OCI-LY7 (cell line): ENCODE data around the gene ZCCHC18. TPM values are rescaled to one million over a fixed set of nuclear protein-coding genes. Genes with fewer than 3 reads are reported as not detected.

Source experiments
- BruUV-seq: library from RNA; stranded (reverse); fragments of 400-500 nt; replicated peaks from 2 replicates; lab custom pipeline; 2021; lab: Mats Ljungman, UMichigan
- CTCF ChIA-PET: fragments of 300-600 bp; sonication (Branson Sonifier 250); formaldehyde crosslinking; loops from one replicate; lab custom pipeline; 2022; ENCODE audit warnings: antibody characterized with exemption; ENCODE audit not compliant: unreplicated experiment; lab: Charles Lee
- POLR2A ChIA-PET: fragments of 300-600 bp; sonication (Branson Sonifier 250); formaldehyde crosslinking; loops from one replicate; lab custom pipeline; 2022; ENCODE audit warnings: antibody characterized with exemption; lab: Charles Lee
- DNase-seq: peaks from one replicate; pipeline ENCODE4 v3.0.0-alpha.2; 2015; ENCODE audit warnings: low spot score
- H2AFZ ChIP-seq: fragments of 200-600 bp; sonication (generic), shearing (Covaris generic); 2 replicates; pipeline ENCODE4 v1.6.1; 2014; ENCODE audit warnings: mild to moderate bottlenecking, antibody characterized with exemption, low read length, moderate library complexity
- H3K27ac ChIP-seq: fragments of 200-600 bp; sonication (generic); 2 replicates; pipeline ENCODE4 v1.5.1; 2014; ENCODE audit warnings: mixed run types, low read depth, mild to moderate bottlenecking, moderate library complexity, low read length, inconsistent platforms; ENCODE audit not compliant: poor library complexity, severe bottlenecking
- H3K36me3 ChIP-seq: fragments of 200-600 bp; sonication (generic); 2 replicates; pipeline ENCODE4 v1.6.1; 2014; ENCODE audit warnings: mild to moderate bottlenecking, antibody characterized with exemption, low read length, moderate library complexity, mixed read lengths; ENCODE audit not compliant: insufficient read depth
- H3K4me1 ChIP-seq: fragments of 200-600 bp; sonication (generic); 2 replicates; pipeline ENCODE4 v1.5.1; 2014; ENCODE audit warnings: mild to moderate bottlenecking, low read length; ENCODE audit not compliant: insufficient read depth, poor library complexity, severe bottlenecking
- H3K4me2 ChIP-seq: fragments of 200-600 bp; sonication (generic); 2 replicates; pipeline ENCODE4 v1.6.1; 2014; ENCODE audit warnings: mild to moderate bottlenecking, low read length
- H3K4me3 ChIP-seq: fragments of 200-600 bp; sonication (generic); 2 replicates; pipeline ENCODE4 v1.5.1; 2014; ENCODE audit warnings: mild to moderate bottlenecking, low read depth, low read length; ENCODE audit not compliant: poor library complexity, severe bottlenecking
- H3K79me2 ChIP-seq: fragments of 200-600 bp; sonication (generic); 2 replicates; pipeline ENCODE4 v1.6.1; 2016; ENCODE audit warnings: low read depth, mild to moderate bottlenecking, low read length, moderate library complexity, mixed read lengths; ENCODE audit not compliant: insufficient read depth
- H3K9me2 ChIP-seq: fragments of 200-600 bp; sonication (generic); 2 replicates; pipeline ENCODE4 v1.6.1; 2016; ENCODE audit warnings: mild to moderate bottlenecking, low read length, mixed read lengths; ENCODE audit not compliant: insufficient read depth
- H3K9me3 ChIP-seq: fragments of 200-600 bp; sonication (generic); 2 replicates; pipeline ENCODE4 v1.6.1; 2014; ENCODE audit warnings: mild to moderate bottlenecking, mixed run types, low read length, mixed read lengths
- H4K20me1 ChIP-seq: fragments of 200-600 bp; sonication (generic); 2 replicates; pipeline ENCODE4 v1.6.1; 2014; ENCODE audit warnings: mild to moderate bottlenecking, antibody characterized with exemption, low read length, moderate library complexity, mixed read lengths; ENCODE audit not compliant: insufficient read depth
- CTCF ChIP-seq: fragments of 200-600 bp; sonication (generic); conservative IDR thresholded peaks from 2 replicates; pipeline ENCODE4 v1.5.1; 2014; ENCODE audit warnings: mild to moderate bottlenecking, antibody characterized with exemption, low read length, moderate library complexity, mixed read lengths
- EZH2phosphoT487 ChIP-seq: fragments of 200-600 bp; sonication (generic); IDR thresholded peaks from 2 replicates; pipeline ENCODE4 v1.6.1; 2018; ENCODE audit warnings: low read depth, borderline replicate concordance, mild to moderate bottlenecking, mixed run types, antibody characterized with exemption, low read length, moderate library complexity, mixed read lengths
- intact Hi-C: fragments of 100-400 bp; cut with micrococcal nuclease; formaldehyde crosslinking; loops from one replicate; pipeline ENCODE4 v1.10.0; 2022; ENCODE audit not compliant: unreplicated experiment
- total RNA-seq, 2 experiments: library from RNA; depleted of rRNA in 1 of 2; stranded (reverse); fragments of >200 nt in 1 of 2; shearing (Covaris generic) in 1 of 2; gene quantifications; 2 replicates each; pipeline ENCODE4 v1.2.3, GENCODE V29; 2014 to 2022

ZCCHC18 gene
- total RNA-seq, 2 experiments from 2014 or later = 4.5 to 12.1 TPM

DNA sequence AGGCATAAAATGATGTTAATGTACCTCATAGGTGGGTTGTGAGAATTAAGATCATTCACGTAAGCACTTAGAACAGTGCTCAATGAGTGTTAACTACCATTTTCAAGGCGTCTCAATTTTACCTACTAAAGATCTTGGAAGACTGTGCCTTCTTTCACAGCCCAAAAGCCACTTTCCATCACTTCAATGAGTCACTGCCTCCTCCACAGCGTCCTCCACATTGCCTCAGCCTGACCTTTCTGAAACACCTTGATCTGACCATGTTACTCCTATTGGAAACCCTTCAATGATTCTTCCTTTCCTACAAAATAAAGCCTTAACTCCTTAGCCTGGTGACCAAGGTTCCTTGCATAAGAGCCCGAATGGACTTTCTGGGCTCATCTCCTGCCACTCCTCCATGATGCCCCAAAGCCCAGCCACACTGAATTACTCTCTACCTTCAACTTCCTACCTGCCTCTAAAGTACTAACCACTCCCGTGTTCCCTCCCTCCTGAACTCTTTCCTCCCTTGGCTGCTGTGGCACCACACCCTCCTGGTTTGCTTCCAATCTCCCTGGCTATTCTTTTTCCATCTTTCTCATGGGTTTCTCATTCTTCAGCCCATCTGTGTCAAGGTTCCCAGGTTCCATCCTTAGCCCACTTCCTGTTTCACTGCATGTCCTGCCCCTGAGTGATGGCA is 22.4 kb downstream of the ZCCHC18 start:
- no peak for TF ChIP-seq CTCF
- no peak for TF ChIP-seq EZH2phosphoT487
- no peak overlapping the region for H3K4me3 ChIP-seq
- BruUV-seq = no TSS peak
- CTCF ChIA-PET = no interaction called here
- POLR2A ChIA-PET = no interaction called here
- H3K4me2 ChIP-seq = no peak overlapping the region
- intact Hi-C loops = no loop called here
- no peaks in the 10 kb centered on the region for H3K9me3 ChIP-seq
- H3K9me2 ChIP-seq = no peaks in the 10 kb centered on the region
- H2AFZ ChIP-seq = no peak overlapping the region
- no peaks in the 10 kb centered on the region for H4K20me1 ChIP-seq
- H3K27ac ChIP-seq = no peak overlapping the region
- no peak for DNase-seq
- no peaks in the 10 kb centered on the region for H3K79me2 ChIP-seq
- no peaks in the 10 kb centered on the region for H3K4me1 ChIP-seq
- no peaks in the 10 kb centered on the region for H3K36me3 ChIP-seq

GRCh38 chrX:104135677-104136076 is 23.4 kb downstream of the ZCCHC18 start:
- H3K79me2 ChIP-seq = no peaks in the 10 kb centered on the region
- H3K4me2 ChIP-seq = no peak overlapping the region
- ChIA-PET POLR2A (interaction anchor here (0.6 kb wide), 1 partner anchor 245 kb away, joined by 4 read pairs; no protein-coding TSS in a partner anchor), CTCF (no interaction called here)
- no peaks in the 10 kb centered on the region for H3K36me3 ChIP-seq
- H3K27ac ChIP-seq = no peak overlapping the region
- BruUV-seq = no TSS peak
- H4K20me1 ChIP-seq = no peaks in the 10 kb centered on the region
- H3K9me3 ChIP-seq = no peaks in the 10 kb centered on the region
- DNase-seq = no peak
- TF ChIP-seq EZH2phosphoT487 (no peak), CTCF (no peak)
- intact Hi-C loops = loop anchor here (1.0 kb wide), 2 partner anchors 37 to 290 kb away; no protein-coding TSS in a partner anchor
- H3K9me2 ChIP-seq = no peaks in the 10 kb centered on the region
- no peak overlapping the region for H2AFZ ChIP-seq
- H3K4me3 ChIP-seq = no peak overlapping the region
- H3K4me1 ChIP-seq = no peaks in the 10 kb centered on the region
